KBM-7 (cell line): ENCODE measurements around the gene TNFRSF25.

Source experiments
- DNase-seq: peaks from one replicate; pipeline ENCODE4 v3.0.0-alpha.2; 2015
- in situ Hi-C: fragments of 300-500 bp; cut with MboI; formaldehyde crosslinking; loops from 2 replicates; pipeline ENCODE4 v1.14.3; 2020; ENCODE audit warnings: low sequenced_read_pairs, low pct_unique_long_range_greater_than_20kb, mixed read lengths

TNFRSF25 gene

GRCh38 chr1:6473156-6473555 is 7.2 kb upstream of the TNFRSF25 start:
- in situ Hi-C loops: no loop called here

GRCh38 chr1:6472391-6472790 is 6.4 kb upstream of the TNFRSF25 start:
- no peak for DNase-seq
- in situ Hi-C loops: no loop called here

More at GRCh38 chr1:6473156-6473555, 7.2 kb upstream of the TNFRSF25 start:
- no peak for DNase-seq

- in situ Hi-C loops: no loop called here
- no peak for DNase-seq
These were observed 6.0 kb upstream of the TNFRSF25 start for GRCh38 chr1:6471970-6472368.

- DNase-seq: no peak
These were observed 5.4 kb upstream of the TNFRSF25 start for GRCh38 chr1:6471086-6471969.

GRCh38 chr1:6470132-6471085 is 4.4 kb upstream of the TNFRSF25 start:
- in situ Hi-C loops: no loop called here
- no peak for DNase-seq

More at GRCh38 chr1:6471086-6471969, 5.4 kb upstream of the TNFRSF25 start:
- in situ Hi-C loops: no loop called here

- no peak for DNase-seq
- in situ Hi-C loops: no loop called here
These were observed 2.9 kb upstream of the TNFRSF25 start for GRCh38 chr1:6468729-6469461.

GRCh38 chr1:6467744-6468688 is 2.0 kb upstream of the TNFRSF25 start:
- in situ Hi-C loops: no loop called here
- DNase-seq: no peak

GRCh38 chr1:6467224-6467623 is 1.3 kb upstream of the TNFRSF25 start:
- in situ Hi-C loops: no loop called here
- DNase-seq: no peak

- in situ Hi-C loops: no loop called here
- no peak for DNase-seq
These were observed 778 bp upstream of the TNFRSF25 start for GRCh38 chr1:6466751-6467150.

GRCh38 chr1:6465461-6466005 is 440 bp downstream of the TNFRSF25 start:
- no peak for DNase-seq
- in situ Hi-C loops: no loop called here

GRCh38 chr1:6464915-6465314 is 1.1 kb downstream of the TNFRSF25 start:
- in situ Hi-C loops: no loop called here
- DNase-seq: no peak

GRCh38 chr1:6464514-6464836 is 1.5 kb downstream of the TNFRSF25 start:
- in situ Hi-C loops: no loop called here
- no peak for DNase-seq

- in situ Hi-C loops: no loop called here
- DNase-seq: no peak
These were observed 2.9 kb downstream of the TNFRSF25 start for GRCh38 chr1:6463120-6463412.

- DNase-seq: no peak
- in situ Hi-C loops: no loop called here
These were observed 3.4 kb downstream of the TNFRSF25 start for GRCh38 chr1:6462412-6463119.

GRCh38 chr1:6461538-6462411 is 4.2 kb downstream of the TNFRSF25 start:
- DNase-seq: no peak
- in situ Hi-C loops: no loop called here

GRCh38 chr1:6461051-6461530 is 4.9 kb downstream of the TNFRSF25 start:
- in situ Hi-C loops: no loop called here
- no peak for DNase-seq
